ENCODE measurements around the gene TMEM51.
"Not testable (repeated sequence)": the region's sequence is repeated elsewhere in the genome, so short reads cannot be mapped to it uniquely, and the experiment has no call there.

DNA sequence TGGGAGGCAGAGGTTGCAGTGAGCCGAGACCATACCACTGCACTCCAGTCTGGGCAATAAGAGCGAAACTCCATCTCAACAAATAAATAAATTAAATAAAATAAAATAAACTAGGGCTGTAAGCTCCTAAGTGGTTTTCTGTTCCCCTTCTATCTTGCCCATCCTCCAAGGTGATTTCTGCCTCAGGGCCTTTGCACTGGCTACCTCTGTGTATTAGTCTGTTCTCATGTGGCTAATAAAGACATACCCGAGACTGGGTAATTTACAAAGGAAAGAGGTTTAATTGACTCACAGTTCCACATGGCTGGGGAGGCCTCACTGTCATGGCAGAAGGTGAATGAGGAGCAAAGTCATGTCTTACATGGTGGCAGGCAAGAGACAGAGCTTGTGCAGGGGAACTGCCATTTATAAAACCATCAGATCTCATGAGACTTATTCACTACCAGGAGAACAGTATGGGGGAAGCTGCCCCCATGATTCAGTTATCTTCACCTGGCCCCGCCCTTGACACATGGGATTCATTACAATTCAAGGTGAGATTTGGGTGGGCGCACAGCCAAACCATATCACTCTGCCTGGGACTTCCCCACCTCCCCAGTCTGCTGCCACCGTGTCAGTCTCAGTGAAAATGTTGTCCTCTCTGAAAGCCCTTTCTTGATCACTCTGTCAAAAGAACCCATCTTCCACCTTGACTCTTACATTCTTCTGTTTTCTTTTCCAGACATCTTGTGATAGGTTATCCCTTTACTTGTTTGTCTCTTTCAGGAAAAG lies 22.0 kb downstream of the TMEM51 start:
- TF ChIP-seq, protein P1, sequence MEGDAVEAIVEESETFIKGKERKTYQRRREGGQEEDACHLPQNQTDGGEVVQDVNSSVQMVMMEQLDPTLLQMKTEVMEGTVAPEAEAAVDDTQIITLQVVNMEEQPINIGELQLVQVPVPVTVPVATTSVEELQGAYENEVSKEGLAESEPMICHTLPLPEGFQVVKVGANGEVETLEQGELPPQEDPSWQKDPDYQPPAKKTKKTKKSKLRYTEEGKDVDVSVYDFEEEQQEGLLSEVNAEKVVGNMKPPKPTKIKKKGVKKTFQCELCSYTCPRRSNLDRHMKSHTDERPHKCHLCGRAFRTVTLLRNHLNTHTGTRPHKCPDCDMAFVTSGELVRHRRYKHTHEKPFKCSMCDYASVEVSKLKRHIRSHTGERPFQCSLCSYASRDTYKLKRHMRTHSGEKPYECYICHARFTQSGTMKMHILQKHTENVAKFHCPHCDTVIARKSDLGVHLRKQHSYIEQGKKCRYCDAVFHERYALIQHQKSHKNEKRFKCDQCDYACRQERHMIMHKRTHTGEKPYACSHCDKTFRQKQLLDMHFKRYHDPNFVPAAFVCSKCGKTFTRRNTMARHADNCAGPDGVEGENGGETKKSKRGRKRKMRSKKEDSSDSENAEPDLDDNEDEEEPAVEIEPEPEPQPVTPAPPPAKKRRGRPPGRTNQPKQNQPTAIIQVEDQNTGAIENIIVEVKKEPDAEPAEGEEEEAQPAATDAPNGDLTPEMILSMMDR (IDR thresholded peaks at IDR 0.05; ENCODE audit: insufficient read depth, low read length): not testable (repeated sequence)
- not testable (repeated sequence) for TF ChIP-seq POLR2AphosphoS5 (IDR thresholded peaks at IDR 0.05; ENCODE audit: low read depth)
- TF ChIP-seq, protein P2, sequence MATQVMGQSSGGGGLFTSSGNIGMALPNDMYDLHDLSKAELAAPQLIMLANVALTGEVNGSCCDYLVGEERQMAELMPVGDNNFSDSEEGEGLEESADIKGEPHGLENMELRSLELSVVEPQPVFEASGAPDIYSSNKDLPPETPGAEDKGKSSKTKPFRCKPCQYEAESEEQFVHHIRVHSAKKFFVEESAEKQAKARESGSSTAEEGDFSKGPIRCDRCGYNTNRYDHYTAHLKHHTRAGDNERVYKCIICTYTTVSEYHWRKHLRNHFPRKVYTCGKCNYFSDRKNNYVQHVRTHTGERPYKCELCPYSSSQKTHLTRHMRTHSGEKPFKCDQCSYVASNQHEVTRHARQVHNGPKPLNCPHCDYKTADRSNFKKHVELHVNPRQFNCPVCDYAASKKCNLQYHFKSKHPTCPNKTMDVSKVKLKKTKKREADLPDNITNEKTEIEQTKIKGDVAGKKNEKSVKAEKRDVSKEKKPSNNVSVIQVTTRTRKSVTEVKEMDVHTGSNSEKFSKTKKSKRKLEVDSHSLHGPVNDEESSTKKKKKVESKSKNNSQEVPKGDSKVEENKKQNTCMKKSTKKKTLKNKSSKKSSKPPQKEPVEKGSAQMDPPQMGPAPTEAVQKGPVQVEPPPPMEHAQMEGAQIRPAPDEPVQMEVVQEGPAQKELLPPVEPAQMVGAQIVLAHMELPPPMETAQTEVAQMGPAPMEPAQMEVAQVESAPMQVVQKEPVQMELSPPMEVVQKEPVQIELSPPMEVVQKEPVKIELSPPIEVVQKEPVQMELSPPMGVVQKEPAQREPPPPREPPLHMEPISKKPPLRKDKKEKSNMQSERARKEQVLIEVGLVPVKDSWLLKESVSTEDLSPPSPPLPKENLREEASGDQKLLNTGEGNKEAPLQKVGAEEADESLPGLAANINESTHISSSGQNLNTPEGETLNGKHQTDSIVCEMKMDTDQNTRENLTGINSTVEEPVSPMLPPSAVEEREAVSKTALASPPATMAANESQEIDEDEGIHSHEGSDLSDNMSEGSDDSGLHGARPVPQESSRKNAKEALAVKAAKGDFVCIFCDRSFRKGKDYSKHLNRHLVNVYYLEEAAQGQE (IDR thresholded peaks at IDR 0.05; ENCODE audit: insufficient replicate concordance, low read depth): not testable (repeated sequence)
